GM12801 (cell line): ENCODE measurements around the gene COL18A1.

Experiments
- CTCF ChIP-seq: IDR thresholded peaks from one replicate; pipeline ENCODE4 v1.5.1; 2011; ENCODE audit warnings: control low read depth; ENCODE audit not compliant: insufficient read length; ENCODE audit errors: extremely low read depth

The COL18A1 gene

DNA sequence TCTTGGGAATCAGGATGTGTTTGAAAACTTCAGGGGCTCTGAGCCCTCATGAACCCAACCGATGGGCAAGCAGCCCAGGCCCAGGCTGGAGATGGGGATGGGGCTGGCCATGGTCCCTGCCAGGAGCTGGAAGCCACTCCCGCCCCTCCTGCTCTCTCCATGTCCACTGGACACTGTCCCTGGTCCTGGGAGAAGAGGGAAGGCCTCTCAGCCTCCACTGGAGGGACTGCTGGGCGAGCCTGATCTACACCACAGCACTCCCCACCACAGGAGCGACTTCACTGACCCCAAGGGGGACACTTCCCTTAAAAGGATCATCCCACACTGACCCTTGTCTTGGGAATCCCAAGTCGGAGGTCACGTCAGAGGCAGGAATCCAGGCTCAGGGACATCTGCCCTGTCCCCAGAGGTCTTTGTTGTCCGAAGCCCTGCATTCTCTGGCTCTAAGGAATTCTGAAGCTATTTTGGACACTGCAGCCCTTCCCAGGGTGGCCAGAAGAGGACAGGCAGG lies 16.9 kb upstream of the COL18A1 start:
- no peak for TF ChIP-seq CTCF

DNA sequence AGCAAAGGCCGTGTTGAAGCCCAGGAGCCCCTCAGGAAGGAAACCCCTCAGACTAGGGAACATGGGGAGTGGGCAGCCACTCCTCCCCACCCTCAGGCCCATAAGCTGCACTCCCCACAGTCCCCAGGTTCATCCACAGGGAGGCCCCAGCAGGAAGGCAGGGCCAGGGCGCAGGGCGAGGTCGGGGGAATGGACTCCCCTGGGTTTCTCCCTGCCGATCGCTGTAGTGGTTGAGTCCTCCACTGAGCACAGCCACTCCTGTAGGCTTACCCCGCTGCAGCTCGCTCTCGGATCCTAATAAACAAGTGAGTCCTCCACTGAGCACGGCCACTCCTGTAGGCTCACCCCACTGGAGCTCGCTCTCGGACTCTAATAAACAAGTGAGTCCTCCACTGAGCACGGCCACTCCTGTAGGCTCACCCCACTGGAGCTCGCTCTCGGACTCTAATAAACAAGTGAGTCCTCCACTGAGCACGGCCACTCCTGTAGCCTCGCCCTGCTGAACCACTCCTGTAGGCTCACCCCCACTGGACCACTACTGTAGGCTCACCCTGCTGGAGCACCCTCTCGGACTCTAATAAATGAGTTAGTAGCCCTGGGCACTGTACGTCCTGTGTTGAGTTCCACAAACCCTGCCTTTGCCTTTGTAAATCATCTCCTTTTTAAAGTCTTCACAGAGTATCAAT lies 16.2 kb upstream of the COL18A1 start:
- TF ChIP-seq CTCF: no peak

GRCh38 chr21:45390121-45390751 lies 14.7 kb upstream of the COL18A1 start:
- TF ChIP-seq CTCF: no peak

DNA sequence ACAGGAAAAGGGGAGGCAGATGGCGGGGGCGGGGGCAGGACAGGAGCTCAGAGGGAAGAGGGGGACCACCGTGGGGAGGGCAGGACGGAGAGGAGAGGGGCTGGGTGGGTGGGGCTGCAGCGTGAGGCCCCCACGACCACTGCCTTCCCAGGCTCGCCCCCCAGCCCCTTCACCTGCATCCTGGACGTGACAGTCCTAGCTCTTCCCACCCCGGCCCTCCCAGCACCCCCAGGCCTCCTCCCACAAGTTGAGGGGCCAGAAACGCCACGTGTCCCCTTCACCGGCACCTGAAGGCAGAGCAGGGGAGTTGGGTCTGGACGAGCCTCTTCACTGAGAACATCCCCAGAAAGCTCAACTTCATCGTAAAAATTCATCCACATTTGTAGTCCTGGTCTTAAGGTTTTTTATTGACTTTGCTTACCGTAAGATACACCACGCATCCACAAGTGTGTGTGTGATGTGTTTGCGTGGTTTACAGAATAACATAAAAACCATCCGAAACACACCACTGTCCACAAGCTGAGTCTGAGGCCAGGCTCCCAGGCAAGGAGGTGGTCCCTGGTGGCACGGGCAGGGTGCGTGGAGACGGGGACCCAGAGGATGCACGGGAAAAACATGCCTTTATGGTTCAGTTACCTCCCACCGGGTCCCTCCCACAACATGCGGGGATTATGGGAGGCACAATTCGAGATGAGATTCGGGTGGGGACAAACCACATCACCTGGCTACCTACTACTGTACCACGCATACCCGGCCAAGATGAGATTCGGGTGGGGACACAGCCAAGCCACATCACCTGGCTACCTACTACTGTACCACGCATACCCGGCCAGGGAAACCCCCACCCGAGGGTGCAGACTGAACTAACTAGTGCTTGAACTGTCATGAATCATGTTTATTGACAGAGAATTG lies 13.9 kb upstream of the COL18A1 start:
- TF ChIP-seq CTCF: no peak

- TF ChIP-seq CTCF: no peak
Observed at GRCh38 chr21:45391743-45392572, 13.0 kb upstream of the COL18A1 start.

DNA sequence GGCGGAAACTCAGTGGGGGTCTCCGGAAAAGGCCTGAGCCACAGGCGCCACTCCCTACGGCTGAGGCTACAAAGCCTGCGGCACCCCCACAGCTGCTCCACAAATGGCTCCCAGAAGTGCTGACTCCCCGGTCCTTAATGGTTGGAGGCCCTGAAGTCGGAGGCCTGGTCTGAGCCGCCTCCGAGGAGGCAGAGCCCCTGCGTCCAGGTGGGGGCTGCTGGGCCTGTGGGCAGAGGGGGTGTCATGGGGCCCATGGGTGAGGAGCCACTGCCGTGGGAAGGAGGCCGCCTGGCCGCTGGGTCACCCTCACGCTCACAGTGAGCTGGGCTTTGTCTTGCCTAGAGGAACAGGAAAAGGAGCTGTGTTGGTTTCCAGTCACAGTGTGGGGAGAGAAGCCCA lies 12.4 kb upstream of the COL18A1 start:
- TF ChIP-seq CTCF: no peak

- TF ChIP-seq CTCF: no peak
Observed at GRCh38 chr21:45393021-45393420, 11.9 kb upstream of the COL18A1 start.
